AG09319 (cell line): ENCODE measurements around the gene TLE4.

ENCODE experiments used
- DNase-seq: peaks from one replicate; pipeline ENCODE4 v3.0.0-alpha.2; 2010; ENCODE audit warnings: low read depth; ENCODE audit errors: extremely low read depth
- CTCF ChIP-seq: IDR thresholded peaks from 2 replicates; pipeline ENCODE4 v1.5.1; 2011; ENCODE audit warnings: low read depth, mild to moderate bottlenecking, inconsistent platforms, low read length, moderate library complexity

The TLE4 gene

GRCh38 chr9:79719989-79720388 lies 148.2 kb downstream of the TLE4 start:
- no peak for TF ChIP-seq CTCF
- no peak for DNase-seq

- DNase-seq = no peak
Measured at GRCh38 chr9:79731171-79731890, 159.6 kb downstream of the TLE4 start.

GRCh38 chr9:79735023-79735779 lies 163.4 kb downstream of the TLE4 start:
- TF ChIP-seq CTCF = no peak
- no peak for DNase-seq

More at GRCh38 chr9:79731171-79731890, 159.6 kb downstream of the TLE4 start:
- no peak for TF ChIP-seq CTCF

GRCh38 chr9:79736051-79736450 lies 164.3 kb downstream of the TLE4 start:
- no peak for TF ChIP-seq CTCF
- no peak for DNase-seq

- no peak for TF ChIP-seq CTCF
- no peak for DNase-seq
Measured at GRCh38 chr9:79741381-79741780, 169.6 kb downstream of the TLE4 start.

GRCh38 chr9:79742110-79742721 lies 170.5 kb downstream of the TLE4 start:
- TF ChIP-seq CTCF = no peak
- no peak for DNase-seq

- TF ChIP-seq CTCF = no peak
- no peak for DNase-seq
Measured at GRCh38 chr9:79744521-79744920, 172.8 kb downstream of the TLE4 start.
